ENCODE measurements around the gene MYPN.

DNA sequence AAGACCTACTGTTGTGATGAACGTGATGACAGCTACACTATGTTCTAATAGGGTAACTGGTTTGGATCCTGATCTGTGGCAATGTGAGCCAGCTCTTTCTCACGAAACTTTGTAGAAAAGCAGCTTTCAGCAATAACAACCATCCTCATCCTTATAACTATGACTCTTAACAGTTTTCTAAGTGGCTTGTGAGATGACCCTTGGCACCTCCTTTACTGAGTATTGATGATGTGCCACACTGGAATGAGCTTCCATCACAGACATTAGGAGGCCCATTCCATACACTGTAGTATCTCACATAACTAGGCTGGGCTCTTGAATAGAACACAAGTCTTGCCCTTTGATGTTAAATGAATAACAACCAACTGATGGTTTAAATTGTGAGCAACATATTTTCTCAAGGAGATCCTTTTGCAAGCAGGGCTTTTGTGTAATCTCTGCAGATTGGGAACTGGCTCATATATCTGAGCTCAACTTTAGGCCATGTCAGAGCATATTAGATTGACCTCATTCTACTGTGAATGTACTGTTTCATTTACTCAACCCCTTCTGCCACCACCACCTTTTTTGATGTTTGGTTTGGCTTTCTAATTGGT is 46.4 kb downstream of the MYPN start:
- TF ChIP-seq, protein P1, sequence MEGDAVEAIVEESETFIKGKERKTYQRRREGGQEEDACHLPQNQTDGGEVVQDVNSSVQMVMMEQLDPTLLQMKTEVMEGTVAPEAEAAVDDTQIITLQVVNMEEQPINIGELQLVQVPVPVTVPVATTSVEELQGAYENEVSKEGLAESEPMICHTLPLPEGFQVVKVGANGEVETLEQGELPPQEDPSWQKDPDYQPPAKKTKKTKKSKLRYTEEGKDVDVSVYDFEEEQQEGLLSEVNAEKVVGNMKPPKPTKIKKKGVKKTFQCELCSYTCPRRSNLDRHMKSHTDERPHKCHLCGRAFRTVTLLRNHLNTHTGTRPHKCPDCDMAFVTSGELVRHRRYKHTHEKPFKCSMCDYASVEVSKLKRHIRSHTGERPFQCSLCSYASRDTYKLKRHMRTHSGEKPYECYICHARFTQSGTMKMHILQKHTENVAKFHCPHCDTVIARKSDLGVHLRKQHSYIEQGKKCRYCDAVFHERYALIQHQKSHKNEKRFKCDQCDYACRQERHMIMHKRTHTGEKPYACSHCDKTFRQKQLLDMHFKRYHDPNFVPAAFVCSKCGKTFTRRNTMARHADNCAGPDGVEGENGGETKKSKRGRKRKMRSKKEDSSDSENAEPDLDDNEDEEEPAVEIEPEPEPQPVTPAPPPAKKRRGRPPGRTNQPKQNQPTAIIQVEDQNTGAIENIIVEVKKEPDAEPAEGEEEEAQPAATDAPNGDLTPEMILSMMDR (IDR thresholded peaks at IDR 0.05), result no peak
- no peak for TF ChIP-seq POLR2A (IDR thresholded peaks at IDR 0.05)
- no peak for TF ChIP-seq POLR2AphosphoS5 (IDR thresholded peaks at IDR 0.05)
